Peyer's patch (tissue), 4 donors: ENCODE data around the gene KDELR3.

Source experiments
- CTCF ChIP-seq, 6 experiments: fragments of 450-650 bp in 4 of 6; fragments of 200-600 bp in 2 of 6; sonication (generic) in 1 of 6; IDR thresholded peaks; one replicate each; pipeline ENCODE4 v1.5.1; 2017 to 2019; ENCODE audit warnings: antibody characterized with exemption in 6 of 6, mild to moderate bottlenecking in 3 of 6, moderate library complexity in 1 of 6
- POLR2A ChIP-seq, 2 donors: fragments of 450-650 bp; IDR thresholded peaks; one replicate each; pipeline ENCODE4 v1.5.1; 2017; ENCODE audit warnings: antibody characterized with exemption in 2 of 2, mild to moderate bottlenecking in 2 of 2, moderate library complexity in 2 of 2

DNA sequence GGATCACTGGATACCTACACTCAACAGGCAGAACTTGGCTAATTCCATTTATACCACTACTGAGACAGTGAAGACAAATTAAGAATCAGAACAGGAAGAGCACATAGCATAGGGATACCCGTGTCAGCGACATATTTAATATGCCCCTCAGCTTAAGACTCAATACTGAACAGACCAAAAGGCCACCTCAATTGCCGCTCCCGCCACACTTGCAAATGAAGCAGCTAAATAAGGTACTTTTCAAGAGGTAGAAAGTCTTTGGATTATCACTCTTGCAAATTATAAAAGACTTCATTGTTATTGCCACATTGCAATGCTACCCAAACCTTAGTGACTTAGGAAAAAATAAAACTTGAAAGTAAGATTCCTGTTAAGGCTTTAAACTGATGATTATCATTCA is 35.1 kb downstream of the KDELR3 start:
- no peak for TF ChIP-seq CTCF (IDR thresholded peaks at IDR 0.05)
- TF ChIP-seq POLR2A (IDR thresholded peaks at IDR 0.05), result no peak
